Mucosa of descending colon (tissue), 3 donors: ENCODE measurements around the gene SLC17A9. TPM values are rescaled to one million over a fixed set of nuclear protein-coding genes. Genes with fewer than 3 reads are reported as not detected.

ENCODE experiments used
- ATAC-seq: fragments of 200-7000 bp; cut with Tn5 transposase; one replicate; pipeline ENCODE4 v1.9.1; 2020; ENCODE audit warnings: mild to moderate bottlenecking, moderate library complexity
- DNase-seq, 3 donors: peaks; one replicate each; pipeline ENCODE4 v3.0.0-alpha.2; 2020
- H3K36me3 ChIP-seq: fragments of 200-600 bp; one replicate; pipeline ENCODE4 v1.8.0; 2021; ENCODE audit warnings: low read depth, mild to moderate bottlenecking
- H3K4me1 ChIP-seq: fragments of 200-600 bp; one replicate; pipeline ENCODE4 v1.8.0; 2021; ENCODE audit warnings: low read depth, mild to moderate bottlenecking
- H3K4me3 ChIP-seq: fragments of 200-600 bp; one replicate; pipeline ENCODE4 v1.8.0; 2021; ENCODE audit warnings: mild to moderate bottlenecking
- H3K9me3 ChIP-seq: fragments of 200-600 bp; one replicate; pipeline ENCODE4 v1.8.0; 2021; ENCODE audit warnings: mild to moderate bottlenecking
- CTCF ChIP-seq: fragments of 200-600 bp; IDR thresholded peaks from one replicate; pipeline ENCODE4 v1.8.0; 2022; ENCODE audit warnings: antibody characterized with exemption, mild to moderate bottlenecking
- intact Hi-C, 2 donors: fragments of 100-400 bp; cut with DNase I in 1 of 2; cut with micrococcal nuclease in 1 of 2; formaldehyde crosslinking; loops; one replicate each; pipeline versions ENCODE4 v1.11.0 to v1.11.1; 2022; cut with DNase I, micrococcal nuclease
- total RNA-seq, 3 donors: library from RNA; stranded (reverse); fragmentation: NEBNext Ultra II Directional in 2 of 3; extraction: Animal tissue kit (Norgen Biotek cat#: 25700) in 2 of 3; gene quantifications; one replicate each; pipeline versions ENCODE4 v1.2.1 to v1.2.4, GENCODE V29; 2021 to 2023
- donor health status: DM: no; HTN: no; CAD: no; lungs with moderate emphysema.
- donor health status: DM: no; HTN: no; CAD: no.
- donor health status: DM: no; HTN: yes; CAD: no.

The SLC17A9 gene
- total RNA-seq, 3 donors from 2014 or later = 4.8 to 22.2 (median 6.4) TPM

- Histone ChIP-seq H3K4me3 (no peak overlapping the region), H3K36me3 (no peaks in the 10 kb centered on the region), H3K9me3 (no peaks in the 10 kb centered on the region), H3K4me1 (peaks cover 30% of the 10 kb centered on the region)
- DNase-seq (peak; percentile 33 to 64 (median 54)), ATAC-seq (peak; percentile 44)
- TF ChIP-seq CTCF = no peak
- intact Hi-C loops = no loop called here
These were observed 3.2 kb downstream of the SLC17A9 start for GRCh38 chr20:62955519-62956386.

- Histone ChIP-seq H3K4me3 (no peak overlapping the region), H3K36me3 (no peaks in the 10 kb centered on the region), H3K9me3 (no peaks in the 10 kb centered on the region), H3K4me1 (peaks cover 30% of the 10 kb centered on the region)
- TF ChIP-seq CTCF = no peak
- DNase-seq = peak in 1 of 3 donors; percentile 50
- ATAC-seq = no peak
- intact Hi-C loops = no loop called here
These were observed 4.1 kb downstream of the SLC17A9 start for GRCh38 chr20:62956387-62957135.

- no peaks in the 10 kb centered on the region for H3K36me3 ChIP-seq
- intact Hi-C loops = no loop called here
These were observed 4.9 kb downstream of the SLC17A9 start for GRCh38 chr20:62957136-62958117.

GRCh38 chr20:62958388-62959100, 6.0 kb downstream of the SLC17A9 start:
- Histone ChIP-seq H3K4me3 (no peak overlapping the region), H3K9me3 (no peaks in the 10 kb centered on the region), H3K36me3 (no peaks in the 10 kb centered on the region), H3K4me1 (peaks cover 12% of the 10 kb centered on the region)
- DNase-seq (peak in 1 of 3 donors; percentile 43), ATAC-seq (no peak)
- intact Hi-C loops = no loop called here
- no peak for TF ChIP-seq CTCF

More at GRCh38 chr20:62957136-62958117, 4.9 kb downstream of the SLC17A9 start:
- Histone ChIP-seq H3K9me3 (no peaks in the 10 kb centered on the region), H3K4me3 (no peak overlapping the region), H3K4me1 (peaks cover 23% of the 10 kb centered on the region)
- DNase-seq (peak in 1 of 3 donors; percentile 45), ATAC-seq (no peak)
- no peak for TF ChIP-seq CTCF
